H1 (cell line): Measurements from ENCODE around the gene LONP2. TPM values are rescaled to one million over a fixed set of nuclear protein-coding genes. Genes with fewer than 3 reads are reported as not detected.

Experiments
- CTCF ChIA-PET: fragments of 300-600 bp; sonication (Branson Sonifier 250); formaldehyde crosslinking; loops from one replicate; lab custom pipeline; 2021; ENCODE audit not compliant: partially characterized antibody; lab: Charles Lee
- POLR2A ChIA-PET: fragments of 300-600 bp; sonication (Branson Sonifier 250); formaldehyde crosslinking; loops from one replicate; lab custom pipeline; 2021; ENCODE audit warnings: inconsistent platforms; ENCODE audit not compliant: partially characterized antibody; lab: Charles Lee
- DNase-seq, 2 experiments: peaks; one replicate each; pipeline versions ENCODE4 v3.0.0 to v3.0.0-alpha.2; 2010 to 2022; ENCODE audit warnings: low spot score in 2 of 2, low read depth in 1 of 2, mixed read lengths in 1 of 2
- FAIRE-seq: peaks from 2 replicates; lab custom pipeline; 2011; peaks lifted over from hg19 to GRCh38; lab: Jason Lieb, UNC
- H2AFZ ChIP-seq: 2 replicates; pipeline ENCODE4 v1.8.1; 2012; ENCODE audit warnings: low read length, inconsistent platforms
- H2AK5ac ChIP-seq: 2 replicates; pipeline ENCODE4 v1.6.1; 2013; ENCODE audit warnings: low read depth, low read length
- H2BK120ac ChIP-seq: replicated peaks from 2 replicates; pipeline ENCODE3; 2013; ENCODE audit warnings: low read depth, low read length, inconsistent platforms
- H2BK12ac ChIP-seq: 2 replicates; pipeline ENCODE4 v1.6.1; 2013; ENCODE audit warnings: low read depth, low read length
- H2BK15ac ChIP-seq: 2 replicates; pipeline ENCODE4 v1.6.1; 2013; ENCODE audit warnings: low read length
- H2BK20ac ChIP-seq: 2 replicates; pipeline ENCODE4 v1.6.1; 2013; ENCODE audit warnings: low read length
- H2BK5ac ChIP-seq: 2 replicates; pipeline ENCODE4 v1.6.1; 2013; ENCODE audit warnings: low read depth, low read length
- H3K14ac ChIP-seq: 2 replicates; pipeline ENCODE4 v1.6.1; 2013; ENCODE audit warnings: inconsistent platforms; ENCODE audit not compliant: insufficient read length
- H3K18ac ChIP-seq: 2 replicates; pipeline ENCODE4 v1.6.1; 2013; ENCODE audit warnings: low read length; ENCODE audit errors: extremely low read depth
- H3K23ac ChIP-seq: 2 replicates; pipeline ENCODE4 v1.6.1; 2013; ENCODE audit warnings: inconsistent platforms; ENCODE audit not compliant: insufficient read length
- H3K23me2 ChIP-seq: 2 replicates; pipeline ENCODE4 v1.6.1; 2013; ENCODE audit warnings: low read depth, low read length
- H3K27ac ChIP-seq: 2 replicates; pipeline ENCODE4 v1.6.1; 2011; ENCODE audit warnings: low read depth, low read length, inconsistent platforms
- H3K27me3 ChIP-seq, 4 experiments: replicated peaks in 1 of 4; 1 replicate in 1 of 4; 2 replicates in 3 of 4; pipeline versions ENCODE4 v1.6.1 to v1.8.1; 2011 to 2013; ENCODE audit warnings: low read length in 3 of 4, mild to moderate bottlenecking in 3 of 4, inconsistent platforms in 2 of 4, mixed read lengths in 2 of 4, moderate library complexity in 1 of 4; ENCODE audit not compliant: control insufficient read depth in 3 of 4, insufficient read depth in 3 of 4; ENCODE audit errors: extremely low read depth in 1 of 4
- H3K36me3 ChIP-seq, 4 experiments: 2 replicates each; pipeline versions ENCODE4 v1.6.1 to v1.8.1; 2011 to 2013; ENCODE audit warnings: mild to moderate bottlenecking in 4 of 4, low read length in 3 of 4, moderate library complexity in 2 of 4, control low read depth in 1 of 4, inconsistent platforms in 1 of 4; ENCODE audit not compliant: insufficient read depth in 4 of 4, control insufficient read depth in 2 of 4
- H3K4ac ChIP-seq: replicated peaks from 2 replicates; pipeline ENCODE3; 2013; ENCODE audit warnings: low read length, low read depth, mixed read lengths, inconsistent platforms; ENCODE audit not compliant: insufficient read length
- H3K4me1 ChIP-seq, 4 experiments: replicated peaks in 1 of 4; 1 replicate in 1 of 4; 2 replicates in 3 of 4; pipeline versions ENCODE4 v1.6.1 to v1.8.1; 2011 to 2013; ENCODE audit warnings: low read length in 3 of 4, inconsistent platforms in 2 of 4, mixed read lengths in 1 of 4; ENCODE audit not compliant: insufficient read depth in 4 of 4, control insufficient read depth in 3 of 4
- H3K4me2 ChIP-seq, 2 experiments: 2 replicates each; pipeline versions ENCODE4 v1.6.1 to v1.8.1; 2011 to 2013; ENCODE audit warnings: low read depth in 2 of 2, low read length in 2 of 2, control low read depth in 1 of 2, inconsistent platforms in 1 of 2, mild to moderate bottlenecking in 1 of 2; ENCODE audit not compliant: insufficient read depth in 1 of 2
- H3K4me3 ChIP-seq, 4 experiments: fragments of 200-600, 300-600 bp in 1 of 4; sonication (generic), shearing (Covaris generic), sonication (Bioruptor Twin) in 1 of 4; 2 replicates each; pipeline versions ENCODE4 v1.5.1 to v1.8.1; 2011 to 2016; ENCODE audit warnings: low read length in 4 of 4, low read depth in 3 of 4, control low read depth in 2 of 4, inconsistent platforms in 2 of 4, mild to moderate bottlenecking in 2 of 4, mixed read lengths in 1 of 4, moderate library complexity in 1 of 4; ENCODE audit not compliant: insufficient read depth in 2 of 4; ENCODE audit errors: extremely low read depth in 1 of 4
- H3K56ac ChIP-seq: replicated peaks from 2 replicates; pipeline ENCODE3; 2013; ENCODE audit warnings: low read depth, mild to moderate bottlenecking, mixed read lengths, low read length, inconsistent platforms; ENCODE audit not compliant: insufficient read length
- H3K79me1 ChIP-seq: 2 replicates; pipeline ENCODE4 v1.6.1; 2013; ENCODE audit warnings: low read depth, low read length, control low read depth
- H3K79me2 ChIP-seq, 2 experiments: 2 replicates each; pipeline versions ENCODE4 v1.6.1 to v1.8.1; 2012 to 2013; ENCODE audit warnings: low read length in 2 of 2, mild to moderate bottlenecking in 2 of 2, inconsistent platforms in 1 of 2; ENCODE audit not compliant: insufficient read depth in 2 of 2, control insufficient read depth in 1 of 2
- H3K9ac ChIP-seq, 4 experiments: replicated peaks in 1 of 4; 1 replicate in 1 of 4; 2 replicates in 3 of 4; pipeline versions ENCODE4 v1.6.1 to v1.8.1; 2011 to 2013; ENCODE audit warnings: low read depth in 3 of 4, low read length in 3 of 4, control low read depth in 2 of 4, mild to moderate bottlenecking in 2 of 4, moderate library complexity in 2 of 4, inconsistent platforms in 1 of 4; ENCODE audit errors: extremely low read depth in 1 of 4
- H3K9me3 ChIP-seq, 2 experiments: 2 replicates each; pipeline versions ENCODE4 v1.6.1 to v1.8.1; 2012 to 2013; ENCODE audit warnings: mild to moderate bottlenecking in 2 of 2, moderate library complexity in 2 of 2, control low read depth in 1 of 2, inconsistent platforms in 1 of 2, low read depth in 1 of 2, low read length in 1 of 2, mixed read lengths in 1 of 2; ENCODE audit not compliant: insufficient read depth in 2 of 2
- H4K20me1 ChIP-seq, 2 experiments: replicated peaks in 1 of 2; 2 replicates each; pipeline versions ENCODE3 to v1.8.1; 2011 to 2013; ENCODE audit warnings: inconsistent platforms in 2 of 2, low read length in 2 of 2, mild to moderate bottlenecking in 1 of 2; ENCODE audit not compliant: insufficient read depth in 2 of 2, control insufficient read depth in 1 of 2
- H4K5ac ChIP-seq: 2 replicates; pipeline ENCODE4 v1.6.1; 2013; ENCODE audit warnings: low read length, low read depth, mixed read lengths, inconsistent platforms; ENCODE audit not compliant: insufficient read length
- H4K8ac ChIP-seq: 2 replicates; pipeline ENCODE4 v1.8.0; 2013; ENCODE audit warnings: mild to moderate bottlenecking, moderate library complexity, low read length, inconsistent platforms; ENCODE audit not compliant: insufficient read depth; ENCODE audit errors: extremely low read depth
- H4K91ac ChIP-seq: replicated peaks from 2 replicates; pipeline ENCODE3; 2013; ENCODE audit warnings: low read length, mixed read lengths, inconsistent platforms; ENCODE audit not compliant: insufficient read length
- ASH2L ChIP-seq: fragments of 200-600, 300-600 bp; sonication (generic); IDR thresholded peaks from one replicate; pipeline ENCODE4 v1.7.1; 2017; ENCODE audit warnings: low read length
- ATF3 ChIP-seq: IDR thresholded peaks from 2 replicates; pipeline ENCODE4 v1.6.1; 2011; ENCODE audit warnings: low read depth, mild to moderate bottlenecking, low read length; ENCODE audit not compliant: insufficient read depth
- BCL11A ChIP-seq, 2 experiments: IDR thresholded peaks; one replicate each; pipeline ENCODE4 v1.6.1; 2011; ENCODE audit warnings: low read depth in 2 of 2, low read length in 2 of 2, mild to moderate bottlenecking in 2 of 2
- CBX5 ChIP-seq: fragments of 300-800, 300-1000 bp; sonication (generic); IDR thresholded peaks from 2 replicates; pipeline ENCODE4 v1.7.1; 2016; ENCODE audit warnings: antibody characterized with exemption, low read length, low read depth
- CTCF ChIP-seq, 3 experiments: IDR thresholded peaks; 1 replicate in 2 of 3; 2 replicates in 1 of 3; pipeline versions ENCODE4 v1.5.1 to v1.6.1; 2011; ENCODE audit warnings: low read length in 3 of 3, mild to moderate bottlenecking in 3 of 3, inconsistent platforms in 2 of 3, low read depth in 1 of 3, moderate library complexity in 1 of 3; ENCODE audit not compliant: insufficient read depth in 1 of 3; ENCODE audit errors: control extremely low read depth in 1 of 3
- E2F6 ChIP-seq: IDR thresholded peaks from 2 replicates; pipeline ENCODE4 v1.6.1; 2012; ENCODE audit warnings: inconsistent platforms
- KDM4A ChIP-seq: IDR thresholded peaks from one replicate; pipeline ENCODE4 v1.7.1; 2012; ENCODE audit warnings: low read depth, mild to moderate bottlenecking, moderate library complexity, low read length, inconsistent platforms; ENCODE audit not compliant: severe bottlenecking
- MAX ChIP-seq: IDR thresholded peaks from 2 replicates; pipeline ENCODE4 v1.6.1; 2012; ENCODE audit warnings: inconsistent platforms
- POLR2A ChIP-seq, 2 experiments: IDR thresholded peaks; 1 replicate in 1 of 2; 2 replicates in 1 of 2; pipeline ENCODE4 v1.6.1; 2011; ENCODE audit warnings: low read depth in 2 of 2, low read length in 2 of 2, mild to moderate bottlenecking in 2 of 2; ENCODE audit errors: control extremely low read depth in 1 of 2
- TAF1 ChIP-seq: IDR thresholded peaks from 2 replicates; pipeline ENCODE4 v1.6.1; 2011; ENCODE audit warnings: mild to moderate bottlenecking, low read depth, low read length
- ZNF274 ChIP-seq: IDR thresholded peaks from 2 replicates; pipeline ENCODE4 v1.7.0; 2012; ENCODE audit warnings: low read length, borderline replicate concordance; ENCODE audit errors: extremely low read depth
- WGBS, 2 experiments: shearing (Covaris generic) in 1 of 2; methylation state at CpG; one replicate each; pipeline versions ENCODE4 v1.1.6 to v1.1.7; 2013 to 2015; ENCODE audit warnings: low lambda C conversion rate in 2 of 2, mixed read lengths in 2 of 2, inconsistent platforms in 1 of 2, low coverage in 1 of 2, missing lambda C conversion rate in 1 of 2; ENCODE audit not compliant: insufficient replicate concordance in 2 of 2, insufficient coverage in 1 of 2, insufficient read length in 1 of 2; ENCODE audit errors: extremely low coverage in 1 of 2, missing lambda C conversion rate in 1 of 2; 5-methylcytosine and 5-hydroxymethylcytosine counted together
- polyA plus RNA-seq, 7 experiments: library from polyadenylated mRNA; depleted of rRNA in 3 of 7; stranded (reverse) in 5 of 7; unstranded in 2 of 7; fragments of >200 nt in 5 of 7; fragments of 200-250 nt in 2 of 7; gene quantifications; 1 replicate in 5 of 7; 2 replicates in 1 of 7; 4 replicates in 1 of 7; pipeline versions ENCODE4 v1.2.1 to v1.2.3, GENCODE V29; 2011 to 2013; ENCODE audit warnings: missing spikeins in 2 of 7, mixed read lengths in 2 of 7
- total RNA-seq: library from RNA; stranded (reverse); fragmentation: NEBNext Ultra II Directional; extraction: Animal tissue kit (Norgen Biotek cat#: 25700); gene quantifications from 2 replicates; pipeline ENCODE4 v1.2.1, GENCODE V29; 2021

Gene LONP2
- total and polyA plus RNA-seq, 2 of the 8 experiments (the other 6 are each of a cell fraction or from before 2014, with no cell fraction given), result 8.1 to 23.1 TPM

- no peak overlapping the region for H3K27ac ChIP-seq
- no peak overlapping the region for H2BK120ac ChIP-seq
- H2BK20ac ChIP-seq, result no peak overlapping the region
- no peak overlapping the region for H3K4ac ChIP-seq
- no peaks in the 10 kb centered on the region for H3K79me1 ChIP-seq
- no peaks in the 10 kb centered on the region for H3K79me2 ChIP-seq
- CTCF ChIA-PET, result interaction anchor here (1.2 kb wide), 1 partner anchor 231 kb away, joined by 3 read pairs; no protein-coding TSS in a partner anchor
- no peak overlapping the region for H4K91ac ChIP-seq
- no peak overlapping the region for H3K14ac ChIP-seq
- H3K4me3 ChIP-seq, result no peak overlapping the region
- no peak overlapping the region for H4K5ac ChIP-seq
- no peak overlapping the region for H2BK5ac ChIP-seq
- POLR2A ChIA-PET, result no interaction called here
- H3K4me2 ChIP-seq, result no peak overlapping the region
- H2BK12ac ChIP-seq, result no peak overlapping the region
- H3K9ac ChIP-seq, result no peak overlapping the region
- no peaks in the 10 kb centered on the region for H3K9me3 ChIP-seq
- FAIRE-seq (no peak), DNase-seq (no peak)
- no peaks in the 10 kb centered on the region for H3K4me1 ChIP-seq
- no peak overlapping the region for H2AFZ ChIP-seq
- H2AK5ac ChIP-seq, result no peak overlapping the region
- H3K36me3 ChIP-seq, result peaks cover 0 to 6% (median 3%) of the 10 kb centered on the region in 4 experiments; a peak in 3 of 8 replicates
- WGBS, 2 experiments, result 97% methylated on average over 6 of the region's 7 CpGs; no CpG with 5 or more reads in 1 of the 2 experiments
- no peaks in the 10 kb centered on the region for H3K27me3 ChIP-seq
- H3K56ac ChIP-seq, result no peak overlapping the region
- H3K23ac ChIP-seq, result no peak overlapping the region
- H4K20me1 ChIP-seq, result no peaks in the 10 kb centered on the region
- H2BK15ac ChIP-seq, result no peak overlapping the region
- H3K18ac ChIP-seq, result no peak overlapping the region
- H4K8ac ChIP-seq, result no peak overlapping the region
- H3K23me2 ChIP-seq, result no peaks in the 10 kb centered on the region
- TF ChIP-seq MAX, result no peak
- no peak for TF ChIP-seq ZNF274
- no peak for TF ChIP-seq CBX5
- no peak for TF ChIP-seq ASH2L
- TF ChIP-seq E2F6, result no peak
- TF ChIP-seq BCL11A (IDR thresholded peaks at IDR 0.05; ENCODE audit: low read depth in 2 of 2, low read length in 2 of 2), result no peak
- no peak for TF ChIP-seq KDM4A
- no peak for TF ChIP-seq ATF3
- TF ChIP-seq TAF1, result no peak
- no peak for TF ChIP-seq POLR2A (IDR thresholded peaks at IDR 0.05; ENCODE audit: control extremely low read depth in 1 of 2, low read depth in 2 of 2, low read length in 2 of 2)
- no peak for TF ChIP-seq CTCF (IDR thresholded peaks at IDR 0.05; ENCODE audit: control extremely low read depth in 1 of 3, insufficient read depth in 1 of 3, low read depth in 1 of 3, low read length in 3 of 3)
Observed at GRCh38 chr16:48308535-48308934, 64.4 kb downstream of the LONP2 start.
